Endothelial cell (in vitro differentiated cells): ENCODE measurements around the gene GLO1. TPM values are rescaled to one million over a fixed set of nuclear protein-coding genes. Genes with fewer than 3 reads are reported as not detected.

Experiments
- DNase-seq: peaks from one replicate; pipeline ENCODE4 v3.0.0; 2021; ENCODE audit warnings: low spot score
- H3K27ac Mint-ChIP-seq: one replicate; pipeline ENCODE4 v1.8.0; 2021; ENCODE audit warnings: mixed read lengths, inconsistent platforms; ENCODE audit not compliant: unreplicated experiment
- H3K27me3 Mint-ChIP-seq: one replicate; pipeline ENCODE4 v1.8.0; 2021; ENCODE audit warnings: mild to moderate bottlenecking, moderate library complexity, mixed read lengths, inconsistent platforms; ENCODE audit not compliant: unreplicated experiment
- H3K36me3 Mint-ChIP-seq: one replicate; pipeline ENCODE4 v1.8.0; 2021; ENCODE audit warnings: mild to moderate bottlenecking, low read depth, mixed read lengths, inconsistent platforms; ENCODE audit not compliant: unreplicated experiment
- H3K4me1 Mint-ChIP-seq: one replicate; pipeline ENCODE4 v1.8.0; 2021; ENCODE audit warnings: mild to moderate bottlenecking, mixed read lengths, inconsistent platforms; ENCODE audit not compliant: unreplicated experiment
- H3K4me3 Mint-ChIP-seq: one replicate; pipeline ENCODE4 v1.8.0; 2021; ENCODE audit warnings: mild to moderate bottlenecking, mixed read lengths, inconsistent platforms; ENCODE audit not compliant: unreplicated experiment
- H3K9me3 Mint-ChIP-seq: one replicate; pipeline ENCODE4 v1.8.0; 2021; ENCODE audit warnings: mixed read lengths, inconsistent platforms; ENCODE audit not compliant: unreplicated experiment
- total RNA-seq: library from RNA; stranded (reverse); fragmentation: NEBNext Ultra II Directional; extraction: Animal tissue kit (Norgen Biotek cat#: 25700); gene quantifications from one replicate; pipeline ENCODE4 v1.2.1, GENCODE V29; 2021; ENCODE audit not compliant: unreplicated experiment
- TF ChIP-seq, protein P1 (sequence below): fragments of 200-600 bp; sonication (generic); IDR thresholded peaks from one replicate; pipeline ENCODE4 v1.5.0; 2021; ENCODE audit warnings: antibody characterized with exemption; ENCODE audit not compliant: unreplicated experiment

GLO1 gene
- total RNA-seq, 1 donor from 2014 or later, result 83.6 TPM

- no peak for DNase-seq
- Mint-ChIP-seq H3K36me3 (peaks cover 17% of the 10 kb centered on the region), H3K9me3 (no peaks in the 10 kb centered on the region), H3K27me3 (no peaks in the 10 kb centered on the region), H3K4me3 (no peak overlapping the region), H3K4me1 (peaks cover 5% of the 10 kb centered on the region), H3K27ac (no peak overlapping the region)
- TF ChIP-seq, protein P1, sequence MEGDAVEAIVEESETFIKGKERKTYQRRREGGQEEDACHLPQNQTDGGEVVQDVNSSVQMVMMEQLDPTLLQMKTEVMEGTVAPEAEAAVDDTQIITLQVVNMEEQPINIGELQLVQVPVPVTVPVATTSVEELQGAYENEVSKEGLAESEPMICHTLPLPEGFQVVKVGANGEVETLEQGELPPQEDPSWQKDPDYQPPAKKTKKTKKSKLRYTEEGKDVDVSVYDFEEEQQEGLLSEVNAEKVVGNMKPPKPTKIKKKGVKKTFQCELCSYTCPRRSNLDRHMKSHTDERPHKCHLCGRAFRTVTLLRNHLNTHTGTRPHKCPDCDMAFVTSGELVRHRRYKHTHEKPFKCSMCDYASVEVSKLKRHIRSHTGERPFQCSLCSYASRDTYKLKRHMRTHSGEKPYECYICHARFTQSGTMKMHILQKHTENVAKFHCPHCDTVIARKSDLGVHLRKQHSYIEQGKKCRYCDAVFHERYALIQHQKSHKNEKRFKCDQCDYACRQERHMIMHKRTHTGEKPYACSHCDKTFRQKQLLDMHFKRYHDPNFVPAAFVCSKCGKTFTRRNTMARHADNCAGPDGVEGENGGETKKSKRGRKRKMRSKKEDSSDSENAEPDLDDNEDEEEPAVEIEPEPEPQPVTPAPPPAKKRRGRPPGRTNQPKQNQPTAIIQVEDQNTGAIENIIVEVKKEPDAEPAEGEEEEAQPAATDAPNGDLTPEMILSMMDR, result no peak
These were observed 21.1 kb downstream of the GLO1 start for GRCh38 chr6:38681850-38682249.

GRCh38 chr6:38679668-38680067 is 23.3 kb downstream of the GLO1 start:
- H3K27me3 Mint-ChIP-seq, result no peaks in the 10 kb centered on the region
- no peak for DNase-seq
- no peaks in the 10 kb centered on the region for H3K9me3 Mint-ChIP-seq
- no peak overlapping the region for H3K4me3 Mint-ChIP-seq
- peaks cover 5% of the 10 kb centered on the region for H3K4me1 Mint-ChIP-seq
- TF ChIP-seq, protein P1, result no peak
- H3K36me3 Mint-ChIP-seq, result peaks cover 36% of the 10 kb centered on the region
- no peak overlapping the region for H3K27ac Mint-ChIP-seq

- no peak overlapping the region for H3K27ac Mint-ChIP-seq
- no peak overlapping the region for H3K4me3 Mint-ChIP-seq
- TF ChIP-seq, protein P1, result no peak
- H3K4me1 Mint-ChIP-seq, result peaks cover 13% of the 10 kb centered on the region
- peaks cover 46% of the 10 kb centered on the region for H3K36me3 Mint-ChIP-seq
- H3K9me3 Mint-ChIP-seq, result no peaks in the 10 kb centered on the region
- peaks cover 3% of the 10 kb centered on the region for H3K27me3 Mint-ChIP-seq
- DNase-seq, result no peak
These were observed 24.7 kb downstream of the GLO1 start for GRCh38 chr6:38678178-38678760.

GRCh38 chr6:38676974-38677544 is 25.9 kb downstream of the GLO1 start:
- Mint-ChIP-seq H3K27ac (no peak overlapping the region), H3K4me1 (peaks cover 16% of the 10 kb centered on the region), H3K4me3 (no peak overlapping the region), H3K27me3 (peaks cover 3% of the 10 kb centered on the region), H3K9me3 (no peaks in the 10 kb centered on the region), H3K36me3 (peaks cover 40% of the 10 kb centered on the region)
- TF ChIP-seq, protein P1, result no peak
- no peak for DNase-seq

DNA sequence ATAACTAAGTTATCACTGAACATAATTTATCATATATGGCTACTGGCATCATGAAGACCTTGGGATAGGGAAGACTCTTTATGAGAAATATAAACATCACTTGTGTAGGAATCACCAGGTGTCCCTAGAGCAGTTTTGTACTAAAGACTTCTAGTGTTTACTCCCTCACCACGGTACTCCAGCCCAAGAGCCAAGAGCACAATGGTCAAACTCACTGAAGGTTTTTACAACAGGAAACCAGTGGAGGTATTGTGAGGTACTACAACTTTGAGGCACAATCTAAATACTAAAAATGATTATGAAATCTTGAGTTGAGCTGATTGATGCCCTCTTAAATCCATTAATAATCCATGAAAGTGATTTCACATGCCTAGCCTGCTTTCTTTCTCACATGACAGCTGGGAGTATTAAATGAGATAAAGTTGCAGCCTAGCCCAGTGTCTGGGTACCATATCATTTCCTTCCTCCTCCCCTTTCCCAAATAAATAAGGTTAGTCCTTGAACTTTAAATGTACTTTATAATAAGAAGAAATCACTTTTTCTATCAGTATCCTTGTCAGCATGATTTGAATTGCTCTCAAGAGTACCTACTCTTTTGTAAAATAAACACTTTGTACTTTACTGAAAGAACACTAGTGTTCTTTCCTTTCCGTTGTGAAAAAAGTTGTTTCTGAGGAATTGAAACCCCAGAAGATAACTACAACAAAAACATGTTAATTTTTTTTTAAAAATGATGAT is 26.5 kb downstream of the GLO1 start:
- H3K4me3 Mint-ChIP-seq, result no peak overlapping the region
- H3K4me1 Mint-ChIP-seq, result peaks cover 16% of the 10 kb centered on the region
- peaks cover 40% of the 10 kb centered on the region for H3K36me3 Mint-ChIP-seq
- no peaks in the 10 kb centered on the region for H3K9me3 Mint-ChIP-seq
- DNase-seq, result no peak
- H3K27me3 Mint-ChIP-seq, result peaks cover 3% of the 10 kb centered on the region
- TF ChIP-seq, protein P1, result no peak
- no peak overlapping the region for H3K27ac Mint-ChIP-seq
